Duodenal mucosa (tissue), 2 donors: Measurements from ENCODE around the gene SUB1.
"Not testable (repeated sequence)": the region's sequence is repeated elsewhere in the genome, so short reads cannot be mapped to it uniquely, and the experiment has no call there.

ENCODE experiments used
- H3K27ac ChIP-seq: one replicate; pipeline ENCODE4 v1.7.0; 2013; ENCODE audit warnings: low read depth, low read length
- H3K27me3 ChIP-seq, 2 donors: one replicate each; pipeline ENCODE4 v1.7.0; 2013; ENCODE audit warnings: low read length in 2 of 2, control low read depth in 1 of 2; ENCODE audit not compliant: insufficient read depth in 2 of 2, control insufficient read depth in 1 of 2
- H3K36me3 ChIP-seq, 2 donors: one replicate each; pipeline ENCODE4 v1.7.0; 2013; ENCODE audit warnings: low read length in 2 of 2, control low read depth in 1 of 2; ENCODE audit not compliant: insufficient read depth in 2 of 2, control insufficient read depth in 1 of 2
- H3K4me1 ChIP-seq, 2 donors: one replicate each; pipeline ENCODE4 v1.7.0; 2013; ENCODE audit warnings: low read length in 2 of 2, control low read depth in 1 of 2; ENCODE audit not compliant: insufficient read depth in 2 of 2, control insufficient read depth in 1 of 2
- H3K4me3 ChIP-seq, 2 donors: one replicate each; pipeline ENCODE4 v1.7.0; 2013; ENCODE audit warnings: low read length in 2 of 2, low read depth in 1 of 2
- H3K9ac ChIP-seq, 2 donors: one replicate each; pipeline ENCODE4 v1.7.0; 2013; ENCODE audit warnings: low read length in 2 of 2, low read depth in 1 of 2
- H3K9me3 ChIP-seq, 2 donors: one replicate each; pipeline ENCODE4 v1.7.0; 2013; ENCODE audit warnings: low read length in 2 of 2, control low read depth in 1 of 2; ENCODE audit not compliant: control insufficient read depth in 1 of 2

The SUB1 gene

GRCh38 chr5:32565145-32565544 lies 20.2 kb upstream of the SUB1 start:
- H3K9ac ChIP-seq, result no peak overlapping the region
- no peaks in the 10 kb centered on the region for H3K27me3 ChIP-seq
- no peak overlapping the region for H3K4me3 ChIP-seq
- no peaks in the 10 kb centered on the region for H3K9me3 ChIP-seq
- no peak overlapping the region for H3K27ac ChIP-seq
- H3K36me3 ChIP-seq, result no peaks in the 10 kb centered on the region
- H3K4me1 ChIP-seq, result peaks cover 9 to 14% of the 10 kb centered on the region in 2 donors

GRCh38 chr5:32566319-32567111 lies 18.8 kb upstream of the SUB1 start:
- Histone ChIP-seq H3K36me3 (no peaks in the 10 kb centered on the region), H3K4me1 (peaks cover 9 to 14% of the 10 kb centered on the region in 2 donors), H3K27me3 (no peaks in the 10 kb centered on the region), H3K9ac (no peak overlapping the region), H3K27ac (no peak overlapping the region), H3K4me3 (no peak overlapping the region), H3K9me3 (no peaks in the 10 kb centered on the region)

GRCh38 chr5:32571128-32571527 lies 14.2 kb upstream of the SUB1 start:
- H3K9me3 ChIP-seq, result no peaks in the 10 kb centered on the region
- H3K4me1 ChIP-seq, result peaks cover 0 to 6% of the 10 kb centered on the region in 2 donors
- H3K4me3 ChIP-seq, result no peak overlapping the region
- H3K27ac ChIP-seq, result no peak overlapping the region
- H3K36me3 ChIP-seq, result no peaks in the 10 kb centered on the region
- H3K27me3 ChIP-seq, result no peaks in the 10 kb centered on the region
- H3K9ac ChIP-seq, result no peak overlapping the region

- Histone ChIP-seq H3K27me3 (no peaks in the 10 kb centered on the region), H3K36me3 (no peaks in the 10 kb centered on the region), H3K27ac (no peak overlapping the region), H3K4me1 (peaks cover 4 to 6% of the 10 kb centered on the region in 2 donors), H3K9ac (no peak overlapping the region), H3K9me3 (no peaks in the 10 kb centered on the region), H3K4me3 (no peak overlapping the region)
These were observed 12.4 kb upstream of the SUB1 start for GRCh38 chr5:32572778-32573480.

GRCh38 chr5:32573481-32573854 lies 11.9 kb upstream of the SUB1 start:
- H3K4me3 ChIP-seq, H3K27me3 ChIP-seq, H3K4me1 ChIP-seq, H3K27ac ChIP-seq, H3K9ac ChIP-seq, H3K9me3 ChIP-seq, H3K36me3 ChIP-seq: not testable (repeated sequence)

GRCh38 chr5:32574540-32575175 lies 10.7 kb upstream of the SUB1 start:
- Histone ChIP-seq H3K4me1 (peaks cover 4 to 6% of the 10 kb centered on the region in 2 donors), H3K36me3 (no peaks in the 10 kb centered on the region), H3K9me3 (no peaks in the 10 kb centered on the region), H3K9ac (no peak overlapping the region), H3K4me3 (no peak overlapping the region), H3K27me3 (no peaks in the 10 kb centered on the region), H3K27ac (no peak overlapping the region)

GRCh38 chr5:32578363-32578762 lies 7.0 kb upstream of the SUB1 start:
- H3K9me3 ChIP-seq, result no peaks in the 10 kb centered on the region
- H3K4me3 ChIP-seq, result no peak overlapping the region
- H3K36me3 ChIP-seq, result no peaks in the 10 kb centered on the region
- H3K4me1 ChIP-seq, result peaks cover 9 to 11% of the 10 kb centered on the region in 2 donors
- H3K27me3 ChIP-seq, result no peaks in the 10 kb centered on the region
- H3K9ac ChIP-seq, result no peak overlapping the region
- H3K27ac ChIP-seq, result no peak overlapping the region

- no peak overlapping the region for H3K4me3 ChIP-seq
- no peak overlapping the region for H3K27ac ChIP-seq
- H3K9ac ChIP-seq, result no peak overlapping the region
- no peaks in the 10 kb centered on the region for H3K9me3 ChIP-seq
- peaks cover 9 to 13% of the 10 kb centered on the region in 2 donors for H3K4me1 ChIP-seq
- H3K27me3 ChIP-seq, result no peaks in the 10 kb centered on the region
- no peaks in the 10 kb centered on the region for H3K36me3 ChIP-seq
These were observed 6.6 kb upstream of the SUB1 start for GRCh38 chr5:32578764-32579163.

- Histone ChIP-seq H3K9ac (no peak overlapping the region), H3K4me1 (peaks cover 11 to 17% of the 10 kb centered on the region in 2 donors), H3K27ac (no peak overlapping the region)
These were observed 4.2 kb upstream of the SUB1 start for GRCh38 chr5:32581010-32581785.

More at GRCh38 chr5:32581010-32581785, 4.2 kb upstream of the SUB1 start:
- Histone ChIP-seq H3K9me3 (no peaks in the 10 kb centered on the region), H3K27me3 (no peaks in the 10 kb centered on the region), H3K4me3 (no peak overlapping the region), H3K36me3 (no peaks in the 10 kb centered on the region)
